HG03432 (cell line): ENCODE measurements around the gene PDF.

Source experiments
- ATAC-seq: cut with Tn5 transposase; IDR thresholded peaks from one replicate; pipeline ENCODE4 v1.9.1; 2021; ENCODE audit warnings: mild to moderate bottlenecking, moderate library complexity; ENCODE audit not compliant: unreplicated experiment

PDF gene

GRCh38 chr16:69285240-69285639 is 45.1 kb downstream of the PDF start:
- ATAC-seq, result no peak

DNA sequence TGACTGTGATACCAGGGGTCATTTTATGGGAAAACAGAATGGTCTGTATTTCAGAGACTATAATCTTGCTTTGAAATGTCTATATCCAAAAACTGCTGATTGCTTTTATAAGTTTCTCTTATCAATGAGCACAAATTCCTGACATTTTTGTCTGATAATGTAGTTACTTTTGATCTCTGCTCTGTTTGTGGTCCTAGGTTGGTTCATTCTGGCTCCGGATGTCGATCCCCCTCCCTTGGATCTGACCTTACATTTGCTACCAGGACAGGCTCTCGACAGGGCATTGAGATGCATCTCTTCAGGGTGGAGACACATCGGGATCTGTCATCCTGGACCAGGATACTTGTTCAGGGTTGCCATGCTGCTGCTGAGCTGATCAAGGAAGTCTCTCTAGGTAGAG is 46.5 kb downstream of the PDF start:
- no peak for ATAC-seq

GRCh38 chr16:69277413-69277812 is 53.0 kb downstream of the PDF start:
- ATAC-seq, result no peak
